ENCODE data around the gene POTEE.
"Not testable (repeated sequence)": the region's sequence is repeated elsewhere in the genome, so short reads cannot be mapped to it uniquely, and the experiment has no call there.

POTEE gene

DNA sequence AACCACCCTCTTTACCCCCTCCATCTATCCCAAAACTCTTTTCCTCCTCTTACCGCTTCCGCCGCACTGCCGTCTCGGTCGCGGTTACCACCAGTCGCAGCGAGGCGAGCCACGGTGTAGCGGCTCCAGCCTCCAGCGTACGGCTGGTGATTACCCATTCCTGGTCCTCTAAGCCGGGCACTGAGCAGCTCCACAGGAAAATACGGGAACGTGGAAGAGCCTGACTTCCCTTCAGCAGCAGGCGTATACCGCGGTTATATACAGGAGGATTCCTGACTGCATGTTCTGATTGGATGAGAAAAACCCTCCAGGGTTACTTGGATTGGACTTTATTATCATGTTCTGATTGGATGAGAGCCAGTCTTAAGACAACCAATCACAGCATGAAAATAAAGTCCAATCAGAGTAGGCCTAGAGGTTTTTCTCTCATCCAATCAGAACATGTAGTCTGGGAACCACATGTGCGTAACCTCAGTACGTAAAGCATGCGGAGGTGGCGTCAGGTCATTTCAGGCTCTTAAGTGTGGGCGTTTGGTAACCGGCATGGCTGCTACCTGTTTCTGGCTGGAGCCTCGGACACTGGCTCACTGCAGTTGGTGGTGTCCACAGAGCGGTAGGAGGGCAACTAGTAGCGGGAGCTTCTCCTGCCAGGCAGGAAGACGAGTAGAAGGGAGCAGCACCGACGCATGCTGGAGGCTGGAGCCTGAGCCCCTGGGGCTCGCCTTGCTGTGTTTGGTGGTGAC, at the start of gene POTEE:
TSS of gene POTEE (plus strand) at position 507 of the 743 bp plus-strand sequence. CDS start 8,867 bp downstream, outside the sequence.
- not testable (repeated sequence) for DNase-seq (ENCODE audit: low read depth)

DNA sequence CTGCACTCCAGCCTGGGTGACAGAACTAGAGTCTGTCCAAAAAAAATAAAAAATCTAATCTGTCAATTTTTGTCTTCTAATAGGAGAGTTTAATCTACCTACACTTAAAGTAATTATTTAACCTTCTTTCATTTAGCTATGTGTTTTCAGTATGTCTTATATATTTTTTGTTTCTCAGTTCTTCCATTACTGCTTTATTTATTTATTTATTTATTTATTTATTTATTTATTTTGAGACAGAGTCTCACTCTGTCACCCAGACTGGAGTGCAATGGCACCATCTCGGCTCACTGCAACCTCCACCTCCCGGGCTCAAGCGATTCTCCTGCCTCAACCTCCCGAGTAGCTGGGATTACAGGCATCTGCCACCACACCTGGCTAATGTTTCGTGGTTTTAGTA, 43.8 kb upstream of the POTEE start:
- not testable (repeated sequence) for DNase-seq (ENCODE audit: low read depth)

DNA sequence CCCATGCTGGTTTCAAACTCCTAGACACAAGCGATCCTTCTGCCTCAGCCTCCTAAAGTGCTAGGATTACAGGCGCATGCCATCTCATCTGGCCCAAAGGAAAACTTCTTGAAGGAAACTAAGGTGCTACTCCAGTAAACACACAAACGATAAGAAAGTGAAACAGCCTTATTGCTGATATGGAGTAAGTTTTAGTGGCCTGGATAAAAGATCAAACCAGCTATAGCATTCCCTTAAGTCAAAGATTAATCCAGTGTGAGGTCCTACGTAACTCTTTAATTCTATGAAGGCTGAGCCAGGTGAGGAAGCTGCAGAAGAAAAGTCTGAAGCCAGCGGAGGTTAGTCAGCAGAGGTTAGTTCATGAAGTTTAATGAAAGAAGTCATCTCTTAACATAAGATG, 40.8 kb upstream of the POTEE start:
- no peak for DNase-seq (ENCODE audit: low read depth)

DNA sequence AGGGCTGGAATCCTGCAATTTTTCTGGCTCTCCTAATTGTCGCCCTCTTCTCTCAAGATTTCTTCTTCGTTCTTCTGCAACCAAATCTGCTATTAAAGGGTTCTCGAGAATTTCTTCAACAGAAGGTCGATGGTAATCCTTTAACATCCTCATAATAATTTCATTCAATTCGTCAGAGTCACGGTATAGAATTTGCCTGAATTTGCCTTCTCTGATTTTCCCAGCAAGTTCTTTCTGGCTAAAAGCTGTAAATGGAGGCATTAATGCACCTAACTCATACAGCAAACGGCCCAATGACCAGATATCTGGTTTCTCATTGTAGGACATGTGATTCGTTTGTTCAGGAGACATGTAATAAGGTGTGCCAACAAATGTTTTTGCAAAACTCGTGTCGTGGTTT, 31.3 kb upstream of the POTEE start:
- not testable (repeated sequence) for DNase-seq (ENCODE audit: low read depth)

DNA sequence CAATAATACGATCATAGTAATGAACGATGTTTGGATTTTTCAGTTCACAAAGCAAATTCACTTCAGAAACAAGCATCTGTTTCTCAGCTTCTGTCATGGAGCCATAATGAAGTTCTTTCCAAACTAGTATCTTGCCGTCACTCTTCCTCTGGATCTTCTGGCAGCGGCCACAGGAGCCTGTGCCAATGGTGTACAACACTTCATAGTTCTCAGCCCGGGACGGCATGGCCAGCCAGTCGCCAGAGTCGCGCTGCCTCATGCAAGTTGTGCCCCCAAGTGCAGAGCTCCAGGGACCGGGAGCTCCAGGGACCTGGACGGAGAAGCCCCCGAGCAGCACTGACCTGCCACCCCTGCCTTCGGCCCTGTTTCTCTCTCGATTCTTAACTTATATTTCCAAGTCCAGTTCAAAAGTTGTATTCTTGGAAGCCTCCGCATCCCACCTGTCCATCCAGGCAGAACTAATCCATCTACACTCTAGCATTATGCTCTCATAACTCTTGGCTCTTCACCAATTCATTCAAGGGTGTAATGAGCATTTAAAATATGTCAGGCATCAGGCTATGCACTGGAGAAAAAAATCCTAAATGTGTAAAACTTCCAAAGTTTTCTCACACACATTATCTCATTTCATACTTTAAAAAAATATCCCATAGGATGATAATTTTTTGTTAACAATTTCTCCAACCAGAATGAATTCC, 30.5 kb upstream of the POTEE start:
- DNase-seq (ENCODE audit: low read depth), result not testable (repeated sequence)

DNA sequence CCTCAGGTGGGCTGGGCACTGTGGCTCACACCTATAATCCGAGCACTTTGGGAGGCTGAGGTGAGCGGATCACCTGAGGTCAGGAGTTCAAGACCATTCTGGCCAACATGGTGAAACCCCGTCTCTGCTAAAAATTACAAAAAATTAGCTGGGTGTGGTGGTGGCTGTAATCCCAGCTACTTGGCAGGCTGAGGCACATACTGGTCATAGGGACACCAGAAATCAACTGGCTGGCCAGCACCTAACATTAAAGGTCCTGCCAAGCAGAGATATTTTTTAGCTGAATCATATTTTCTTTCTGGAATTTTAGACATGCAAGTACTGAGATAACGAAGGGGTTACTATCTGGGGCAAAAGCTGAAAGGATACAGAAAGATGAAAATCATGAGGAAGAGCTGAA, 27.9 kb upstream of the POTEE start:
- not testable (repeated sequence) for DNase-seq (ENCODE audit: low read depth)

DNA sequence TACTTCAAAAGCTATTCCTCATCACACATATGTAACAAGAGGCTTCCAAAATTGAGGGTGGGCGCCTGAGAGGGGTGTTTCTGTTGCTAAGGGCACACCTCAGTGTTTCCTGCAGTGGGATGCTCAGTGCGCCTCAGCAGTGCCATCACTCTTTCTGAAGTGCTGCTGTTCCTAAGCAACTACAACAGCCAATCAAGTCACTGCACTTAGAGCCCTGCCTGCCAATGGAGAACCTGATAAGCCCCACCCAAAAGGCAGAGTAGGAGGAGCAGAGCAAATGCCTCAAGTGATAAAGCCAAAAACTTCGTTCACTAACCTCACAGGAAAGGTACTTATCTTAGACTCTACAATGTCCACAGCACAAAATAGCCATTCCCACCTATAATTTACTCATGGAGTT, 15.9 kb upstream of the POTEE start:
- DNase-seq (ENCODE audit: low read depth), result not testable (repeated sequence)

DNA sequence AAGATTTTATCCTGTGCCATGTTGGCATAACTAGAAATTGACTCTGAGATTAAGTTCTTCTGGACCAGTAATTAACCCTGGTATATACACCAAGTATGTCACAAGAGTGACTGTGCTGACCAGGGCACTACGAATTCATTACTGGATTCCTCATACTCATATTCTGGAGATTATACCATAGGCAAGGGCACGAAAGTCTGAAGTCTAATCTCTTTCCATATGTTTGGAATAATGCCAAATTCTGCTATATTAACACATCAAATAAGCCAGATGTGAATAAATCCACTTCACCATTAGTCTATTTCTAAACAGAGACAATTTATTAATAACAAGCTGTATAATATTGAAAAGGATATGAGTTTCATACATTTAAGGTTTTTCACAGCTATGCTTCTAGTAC, 13.2 kb upstream of the POTEE start:
- not testable (repeated sequence) for DNase-seq (ENCODE audit: low read depth)

DNA sequence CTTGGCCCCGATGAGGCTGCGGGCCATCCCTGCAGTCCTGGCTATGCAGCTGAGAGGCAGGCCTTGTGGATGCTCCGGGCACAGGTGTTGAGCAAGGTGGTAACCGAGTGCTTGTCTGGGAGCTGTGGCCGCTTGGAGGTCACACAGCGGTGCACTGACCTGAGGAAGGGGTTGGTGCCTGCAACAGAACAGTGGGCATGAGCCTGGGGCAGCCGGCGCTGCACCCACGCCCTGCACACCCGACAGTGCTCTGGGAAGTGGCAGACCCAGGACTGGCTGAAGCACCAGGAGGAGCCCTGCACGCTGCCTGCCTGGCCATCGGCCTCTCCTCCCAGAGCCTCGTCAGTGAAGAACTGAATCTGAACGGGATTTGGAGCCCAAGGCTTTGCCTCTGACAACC, 8.2 kb upstream of the POTEE start:
- DNase-seq (ENCODE audit: low read depth), result no peak

DNA sequence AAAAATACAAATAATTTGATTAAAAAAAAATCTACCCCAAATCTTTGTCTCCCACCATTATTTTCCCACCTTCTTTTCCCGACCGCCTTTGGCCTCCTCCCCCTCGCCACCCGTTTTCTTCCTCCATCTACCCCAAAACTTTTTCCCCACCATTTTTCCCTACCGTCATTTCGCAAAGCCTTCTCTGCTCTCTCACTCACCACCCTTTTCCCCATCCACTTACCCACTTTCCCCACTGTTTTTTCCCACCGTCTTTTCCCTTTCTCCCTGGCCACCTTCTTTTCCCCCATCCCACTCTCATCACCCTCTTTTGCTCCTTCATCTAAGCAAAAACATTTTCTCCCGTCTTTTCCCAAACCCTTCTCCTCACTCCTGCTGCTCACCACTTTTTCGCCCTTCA, 1.5 kb upstream of the POTEE start:
- DNase-seq (ENCODE audit: low read depth), result not testable (repeated sequence)

DNA sequence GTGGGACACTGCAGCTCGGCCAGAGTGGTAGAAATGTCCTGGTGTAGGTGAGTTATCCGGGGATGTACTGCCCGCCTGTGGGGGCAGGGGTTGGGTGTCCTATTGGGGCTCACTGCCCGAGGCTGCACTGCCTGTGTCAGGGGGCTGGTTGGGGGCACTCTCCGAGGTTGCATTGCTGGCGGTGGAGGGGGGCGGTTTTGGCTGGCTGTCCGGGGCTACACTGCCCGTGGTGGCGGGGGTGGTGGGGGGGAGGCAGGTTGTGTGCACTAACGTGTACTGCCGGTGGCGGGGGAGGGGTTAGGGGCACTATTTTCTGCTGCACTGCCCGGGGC, 403 bp downstream of the POTEE start:
- DNase-seq (ENCODE audit: low read depth), result not testable (repeated sequence)

DNA sequence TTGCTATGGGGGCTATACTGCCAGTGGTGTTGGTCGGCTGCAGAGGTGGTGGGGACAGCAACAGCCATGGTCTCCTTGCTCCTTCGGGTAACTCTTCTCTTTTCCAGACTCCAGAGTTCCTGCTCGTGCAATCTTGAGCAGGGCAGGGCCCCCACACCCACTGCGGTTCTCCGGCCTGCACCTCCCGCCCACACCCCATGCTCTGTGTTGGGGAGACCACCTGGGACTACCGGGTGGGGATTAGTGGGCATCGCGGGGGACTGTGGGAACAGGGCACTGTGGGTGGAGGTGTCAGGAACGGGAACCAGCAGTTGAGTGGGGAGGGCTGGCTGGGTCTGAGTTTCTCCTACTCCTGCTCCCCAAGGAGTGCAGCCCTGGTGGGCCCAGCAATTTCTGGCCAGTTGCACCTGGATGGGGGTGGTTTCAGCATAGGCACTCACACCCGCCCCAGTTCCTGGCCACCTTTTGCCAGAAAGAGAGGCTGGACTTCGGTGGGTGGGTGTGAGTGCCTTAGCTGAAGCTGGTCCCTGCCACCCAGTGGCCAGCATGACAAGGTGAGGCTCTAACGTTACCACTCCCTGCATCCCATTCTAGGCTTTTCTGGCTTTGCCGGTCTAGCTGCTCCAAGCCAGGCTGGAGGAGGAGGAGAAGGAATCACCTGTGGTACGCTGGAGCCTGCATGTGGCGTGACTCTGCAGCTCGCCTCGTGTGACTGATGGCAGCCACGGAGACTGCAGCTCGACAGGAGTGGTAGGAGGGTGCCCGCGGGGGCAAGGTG, 1.3 kb downstream of the POTEE start:
- DNase-seq (ENCODE audit: low read depth), result not testable (repeated sequence)

DNA sequence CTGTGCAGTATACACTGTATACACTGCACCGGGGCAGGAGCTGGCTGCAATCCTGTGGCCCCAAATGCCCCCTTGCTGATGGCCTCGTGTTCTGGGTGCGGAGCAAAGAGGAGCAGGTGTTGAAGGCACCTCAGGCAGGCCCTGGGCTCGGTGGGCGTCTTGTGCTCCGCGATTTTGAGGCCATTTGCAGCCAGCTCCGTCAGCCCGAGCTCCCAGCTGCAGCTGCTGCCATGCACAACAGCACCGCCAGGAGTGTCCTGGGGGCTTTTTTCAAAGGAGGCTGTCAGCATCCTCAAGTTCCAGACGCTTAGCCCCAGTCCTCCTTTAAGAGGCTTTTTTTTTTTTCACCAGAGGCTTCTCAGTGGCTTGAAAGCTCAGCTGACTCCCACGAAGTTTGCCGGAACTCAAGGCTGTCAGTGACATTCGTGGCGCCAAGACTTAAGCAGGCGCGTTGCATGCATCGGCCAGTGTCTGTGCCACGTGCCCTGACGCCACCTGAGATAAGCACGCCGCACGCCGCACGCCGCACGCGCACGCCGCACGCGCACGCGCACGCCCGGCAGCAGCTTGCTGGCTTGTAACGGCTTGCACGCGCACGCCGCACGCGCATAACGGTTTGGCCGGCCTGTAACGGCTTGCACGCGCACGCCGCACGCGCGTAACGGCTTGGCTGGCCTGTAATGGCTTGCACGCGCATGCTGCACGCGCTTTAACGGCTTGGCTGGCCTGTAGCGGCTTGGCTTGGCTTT, 8.1 kb downstream of the POTEE start:
- DNase-seq (ENCODE audit: low read depth), result not testable (repeated sequence)

DNA sequence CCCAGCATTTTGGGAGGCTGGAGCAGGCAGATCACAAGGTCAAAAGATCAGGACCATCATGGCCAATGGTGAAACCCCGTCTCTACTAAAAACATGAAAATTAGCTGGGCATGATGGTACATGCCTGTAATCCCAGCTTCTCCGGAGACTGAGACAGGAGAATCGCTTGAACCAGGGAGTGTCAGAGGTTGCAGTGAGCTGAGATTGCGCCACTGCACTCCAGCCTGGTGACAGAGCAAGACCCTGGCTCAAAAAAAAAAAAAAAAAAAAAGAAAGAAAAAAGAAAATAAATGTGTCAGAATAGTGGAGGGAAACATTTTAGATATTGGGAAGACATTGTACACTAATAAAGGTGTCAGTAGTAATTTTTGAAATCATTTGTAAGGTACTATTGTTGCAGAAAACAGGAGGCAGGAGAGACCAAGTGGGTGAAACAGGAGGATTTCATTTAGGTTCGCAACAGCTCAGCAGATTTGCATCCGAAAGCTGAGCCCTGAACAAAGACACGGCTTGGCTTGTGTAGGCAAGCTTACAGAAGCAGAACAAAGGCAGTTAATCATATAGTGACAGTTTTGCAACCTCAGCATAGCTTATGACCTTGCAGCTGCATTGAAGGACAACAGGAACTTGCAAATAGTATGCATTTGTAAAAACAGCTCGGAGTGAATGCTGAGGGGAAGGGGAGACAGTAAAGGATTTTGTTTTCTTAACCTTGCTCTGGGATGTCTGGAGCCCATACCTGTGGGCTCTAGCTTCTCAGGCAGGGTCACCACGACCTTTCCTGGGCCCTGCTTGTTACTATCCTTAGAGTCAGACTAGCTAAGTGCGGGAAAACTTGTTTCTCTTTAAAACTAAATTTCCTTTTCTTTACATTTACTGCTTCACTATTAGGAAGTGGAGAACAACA, 26.5 kb downstream of the POTEE start:
- DNase-seq (ENCODE audit: low read depth), result not testable (repeated sequence)

All from stimulated activated CD8-positive, alpha-beta memory T cell treated with anti-CD3 and anti-CD28 coated beads, Interleukin-15, amount 100 ng/mL, for 24 hours (primary cell).